Fibroblast of the conjunctiva (primary cell): ENCODE measurements around the gene RNF157.
"Not testable (repeated sequence)": the region's sequence is repeated elsewhere in the genome, so short reads cannot be mapped to it uniquely, and the experiment has no call there.

ENCODE experiments used
- DNase-seq: peaks from one replicate; pipeline ENCODE4 v3.0.0-alpha.2; 2010; ENCODE audit warnings: low read depth

RNF157 gene

GRCh38 chr17:76189741-76190140 lies 50.6 kb downstream of the RNF157 start:
- DNase-seq, result no peak

- DNase-seq, result no peak
These were observed 51.0 kb downstream of the RNF157 start for GRCh38 chr17:76189247-76189646.

GRCh38 chr17:76188213-76189016 lies 51.9 kb downstream of the RNF157 start:
- DNase-seq, result no peak

- DNase-seq, result not testable (repeated sequence)
These were observed 53.5 kb downstream of the RNF157 start for GRCh38 chr17:76186774-76187173.

- DNase-seq, result no peak
These were observed 56.0 kb downstream of the RNF157 start for GRCh38 chr17:76184290-76184689.

GRCh38 chr17:76182016-76182764 lies 58.1 kb downstream of the RNF157 start:
- peak; percentile 88 for DNase-seq

GRCh38 chr17:76179496-76180467 lies 60.5 kb downstream of the RNF157 start:
- DNase-seq, result no peak

- DNase-seq, result no peak
These were observed 62.2 kb downstream of the RNF157 start for GRCh38 chr17:76178124-76178523.

GRCh38 chr17:76176701-76177574 lies 63.4 kb downstream of the RNF157 start:
- no peak for DNase-seq

- DNase-seq, result no peak
These were observed 66.3 kb downstream of the RNF157 start for GRCh38 chr17:76174037-76174436.

- no peak for DNase-seq
These were observed 66.8 kb downstream of the RNF157 start for GRCh38 chr17:76173474-76173873.

- no peak for DNase-seq
These were observed 68.6 kb downstream of the RNF157 start for GRCh38 chr17:76171706-76172105.

- DNase-seq, result no peak
These were observed 70.2 kb downstream of the RNF157 start for GRCh38 chr17:76170114-76170513.

GRCh38 chr17:76166906-76167305 lies 73.4 kb downstream of the RNF157 start:
- no peak for DNase-seq

- DNase-seq, result no peak
These were observed 74.1 kb downstream of the RNF157 start for GRCh38 chr17:76166168-76166567.

- DNase-seq, result no peak
These were observed 76.0 kb downstream of the RNF157 start for GRCh38 chr17:76164331-76164730.

GRCh38 chr17:76163919-76164318 lies 76.4 kb downstream of the RNF157 start:
- no peak for DNase-seq

- no peak for DNase-seq
These were observed 78.5 kb downstream of the RNF157 start for GRCh38 chr17:76161619-76162266.

GRCh38 chr17:76160896-76161528 lies 79.3 kb downstream of the RNF157 start:
- no peak for DNase-seq

GRCh38 chr17:76159157-76159556 lies 81.1 kb downstream of the RNF157 start:
- no peak for DNase-seq
